NCI-H345 treated with DMSO at 0.1 percent for 48 hours (cell line): ENCODE measurements around the gene SLC30A1.
"Not testable (repeated sequence)": the region's sequence is repeated elsewhere in the genome, so short reads cannot be mapped to it uniquely, and the experiment has no call there.

Source experiments
- DNase-seq: peaks from one replicate; lab custom pipeline; 2025; ENCODE audit not compliant: unreplicated experiment; lab: John Stamatoyannopoulos, UW

The SLC30A1 gene

GRCh38 chr1:211548321-211549091 lies 30.5 kb downstream of the SLC30A1 start:
- DNase-seq: no peak

GRCh38 chr1:211547710-211548109 lies 31.3 kb downstream of the SLC30A1 start:
- no peak for DNase-seq

GRCh38 chr1:211546543-211546942 lies 32.4 kb downstream of the SLC30A1 start:
- no peak for DNase-seq

- DNase-seq: no peak
Observed at GRCh38 chr1:211543025-211543424, 35.9 kb downstream of the SLC30A1 start.

GRCh38 chr1:211541720-211542477 lies 37.1 kb downstream of the SLC30A1 start:
- no peak for DNase-seq

GRCh38 chr1:211541278-211541677 lies 37.7 kb downstream of the SLC30A1 start:
- no peak for DNase-seq

GRCh38 chr1:211540824-211541223 lies 38.1 kb downstream of the SLC30A1 start:
- not testable (repeated sequence) for DNase-seq

- no peak for DNase-seq
Observed at GRCh38 chr1:211538287-211538686, 40.7 kb downstream of the SLC30A1 start.

- DNase-seq: no peak
Observed at GRCh38 chr1:211537253-211537652, 41.7 kb downstream of the SLC30A1 start.

- no peak for DNase-seq
Observed at GRCh38 chr1:211536606-211537005, 42.4 kb downstream of the SLC30A1 start.

- no peak for DNase-seq
Observed at GRCh38 chr1:211535346-211535745, 43.6 kb downstream of the SLC30A1 start.

GRCh38 chr1:211534545-211535291 lies 44.2 kb downstream of the SLC30A1 start:
- DNase-seq: no peak

GRCh38 chr1:211532088-211532444 lies 46.9 kb downstream of the SLC30A1 start:
- DNase-seq: no peak

GRCh38 chr1:211531194-211532087 lies 47.5 kb downstream of the SLC30A1 start:
- DNase-seq: no peak

GRCh38 chr1:211530102-211530501 lies 48.9 kb downstream of the SLC30A1 start:
- DNase-seq: no peak

GRCh38 chr1:211529453-211529852 lies 49.5 kb downstream of the SLC30A1 start:
- DNase-seq: no peak

GRCh38 chr1:211529011-211529410 lies 50.0 kb downstream of the SLC30A1 start:
- no peak for DNase-seq

- DNase-seq: no peak
Observed at GRCh38 chr1:211527888-211528287, 51.1 kb downstream of the SLC30A1 start.

GRCh38 chr1:211527006-211527405 lies 52.0 kb downstream of the SLC30A1 start:
- DNase-seq: no peak

- DNase-seq: no peak
Observed at GRCh38 chr1:211526101-211526500, 52.9 kb downstream of the SLC30A1 start.
